SH-SY5Y (cell line): Measurements from ENCODE around the gene AKT3.

Experiments used
- GATA2 ChIP-seq: IDR thresholded peaks from 2 replicates; pipeline ENCODE4 v1.6.1; 2011; ENCODE audit warnings: mild to moderate bottlenecking, low read depth, low read length
- GATA3 ChIP-seq: IDR thresholded peaks from 2 replicates; pipeline ENCODE4 v1.6.1; 2011; ENCODE audit warnings: low read depth, mild to moderate bottlenecking, low read length, moderate library complexity

Gene AKT3

GRCh38 chr1:243850202-243850451, at the start of gene AKT3:
AKT3 (minus strand) TSS chr1:243850243; CDS start chr1:243843170, 7,073 bp downstream.
- TF ChIP-seq GATA3, result no peak
- TF ChIP-seq GATA2, result no peak

GRCh38 chr1:243898278-243898677, 48.2 kb upstream of the AKT3 start:
- TF ChIP-seq GATA3, result no peak
- no peak for TF ChIP-seq GATA2

GRCh38 chr1:243896313-243896712, 46.3 kb upstream of the AKT3 start:
- TF ChIP-seq GATA2 (no peak), GATA3 (no peak)

- TF ChIP-seq GATA3 (no peak), GATA2 (no peak)
These were observed 42.4 kb upstream of the AKT3 start for GRCh38 chr1:243892456-243892855.

- TF ChIP-seq GATA2, result no peak
- no peak for TF ChIP-seq GATA3
These were observed 40.5 kb upstream of the AKT3 start for GRCh38 chr1:243890576-243890975.

GRCh38 chr1:243885806-243886205, 35.8 kb upstream of the AKT3 start:
- peak; percentile 37; the same call in 1 of the 2 replicates for TF ChIP-seq GATA3
- TF ChIP-seq GATA2, result no peak

GRCh38 chr1:243884603-243885002, 34.6 kb upstream of the AKT3 start:
- TF ChIP-seq GATA2, result no peak

GRCh38 chr1:243883551-243883950, 33.5 kb upstream of the AKT3 start:
- TF ChIP-seq GATA2 (no peak), GATA3 (no peak)

GRCh38 chr1:243882276-243882675, 32.2 kb upstream of the AKT3 start:
- TF ChIP-seq GATA2 (no peak), GATA3 (no peak)

GRCh38 chr1:243855616-243856318, 5.7 kb upstream of the AKT3 start:
- TF ChIP-seq GATA3, result no peak
- no peak for TF ChIP-seq GATA2

GRCh38 chr1:243851765-243852164, 1.7 kb upstream of the AKT3 start:
- TF ChIP-seq GATA2, result no peak
- TF ChIP-seq GATA3, result no peak

- no peak for TF ChIP-seq GATA2
- no peak for TF ChIP-seq GATA3
These were observed 1.3 kb upstream of the AKT3 start for GRCh38 chr1:243851257-243851756.

- TF ChIP-seq GATA2, result peak; percentile 5; the same call in 1 of the 2 replicates
- TF ChIP-seq GATA3, result no peak
These were observed 611 bp upstream of the AKT3 start for GRCh38 chr1:243850452-243851256.

- TF ChIP-seq GATA3 (no peak), GATA2 (no peak)
These were observed 432 bp downstream of the AKT3 start for GRCh38 chr1:243849421-243850201.
